Measurements from ENCODE around the gene RNASEH2B. TPM values are rescaled to one million over a fixed set of nuclear protein-coding genes. Genes with fewer than 3 reads are reported as not detected.
A peak's percentile ranks its signal among the peaks of the same experiment; 100 is the strongest.

Gene RNASEH2B
- total and polyA plus RNA-seq, 5 donors from 2014 or later, result 96.0 to 205 (median 169) TPM

GRCh38 chr13:50981686-50982085 is 72.1 kb downstream of the RNASEH2B start:
- no peak overlapping the region for H3K27ac ChIP-seq (ENCODE audit: insufficient read depth, low read length, poor library complexity, severe bottlenecking)
- Mint-ChIP-seq H3K4me1 (peaks cover 0 to 8% (median 4%) of the 10 kb centered on the region in 4 donors), H3K27me3 (no peaks in the 10 kb centered on the region), H3K4me3 (no peak overlapping the region), H3K9me3 (peaks cover 0 to 8% (median 1%) of the 10 kb centered on the region in 7 donors), H3K36me3 (peaks cover 28% of the 10 kb centered on the region), H3K27ac (peak overlapping the region in 1 of 3 donors; percentile 22)
- H3K9me3 ChIP-seq (ENCODE audit: control insufficient read depth in 2 of 2, low read length in 2 of 2), result no peaks in the 10 kb centered on the region
- no peaks in the 10 kb centered on the region for H3K36me3 ChIP-seq (ENCODE audit: control insufficient read depth, insufficient read depth, low read length)
- no peaks in the 10 kb centered on the region for H3K27me3 ChIP-seq (ENCODE audit: control insufficient read depth, insufficient read depth, low read length)
- no peak for DNase-seq
- H3K4me3 ChIP-seq (ENCODE audit: low read depth, low read length), result no peak overlapping the region
- ATAC-seq (ENCODE audit: low read depth in 2 of 2), result no peak
- H3K4me1 ChIP-seq (ENCODE audit: control insufficient read depth, insufficient read depth, low read length, poor library complexity, severe bottlenecking), result no peaks in the 10 kb centered on the region

GRCh38 chr13:50989476-50989875 is 79.9 kb downstream of the RNASEH2B start:
- H3K9me3 Mint-ChIP-seq, result peaks cover 0 to 5% (median 2%) of the 10 kb centered on the region in 7 donors
- Histone ChIP-seq H3K27me3 (ENCODE audit: control insufficient read depth, insufficient read depth, low read length) (no peaks in the 10 kb centered on the region), H3K36me3 (ENCODE audit: control insufficient read depth, insufficient read depth, low read length) (no peaks in the 10 kb centered on the region), H3K27ac (ENCODE audit: insufficient read depth, low read length, poor library complexity, severe bottlenecking) (no peak overlapping the region), H3K4me3 (ENCODE audit: low read depth, low read length) (no peak overlapping the region), H3K9me3 (ENCODE audit: control insufficient read depth in 2 of 2, low read length in 2 of 2) (no peaks in the 10 kb centered on the region), H3K4me1 (ENCODE audit: control insufficient read depth, insufficient read depth, low read length, poor library complexity, severe bottlenecking) (peaks cover 15% of the 10 kb centered on the region)
- DNase-seq (no peak), ATAC-seq (ENCODE audit: low read depth in 2 of 2) (no peak)
- H3K36me3 Mint-ChIP-seq, result no peaks in the 10 kb centered on the region
- peaks cover 9 to 36% (median 21%) of the 10 kb centered on the region in 4 donors for H3K4me1 Mint-ChIP-seq
- H3K4me3 Mint-ChIP-seq, result no peak overlapping the region
- peak overlapping the region in 1 of 3 donors; percentile 11 for H3K27ac Mint-ChIP-seq
- H3K27me3 Mint-ChIP-seq, result no peaks in the 10 kb centered on the region

- no peak for ATAC-seq (ENCODE audit: low read depth in 2 of 2)
- no peak overlapping the region for H3K4me3 Mint-ChIP-seq
- Histone ChIP-seq H3K27me3 (ENCODE audit: control insufficient read depth, insufficient read depth, low read length) (no peaks in the 10 kb centered on the region), H3K36me3 (ENCODE audit: control insufficient read depth, insufficient read depth, low read length) (no peaks in the 10 kb centered on the region), H3K4me3 (ENCODE audit: low read depth, low read length) (no peak overlapping the region), H3K4me1 (ENCODE audit: control insufficient read depth, insufficient read depth, low read length, poor library complexity, severe bottlenecking) (peaks cover 15% of the 10 kb centered on the region), H3K9me3 (ENCODE audit: control insufficient read depth in 2 of 2, low read length in 2 of 2) (no peaks in the 10 kb centered on the region), H3K27ac (ENCODE audit: insufficient read depth, low read length, poor library complexity, severe bottlenecking) (no peak overlapping the region)
- no peaks in the 10 kb centered on the region for H3K36me3 Mint-ChIP-seq
- no peak for DNase-seq
- no peaks in the 10 kb centered on the region for H3K27me3 Mint-ChIP-seq
- peaks cover 9 to 36% (median 21%) of the 10 kb centered on the region in 4 donors for H3K4me1 Mint-ChIP-seq
- peak overlapping the region; percentile 49 to 88 (median 76) for H3K27ac Mint-ChIP-seq
- peaks cover 0 to 5% (median 2%) of the 10 kb centered on the region in 7 donors for H3K9me3 Mint-ChIP-seq
Measured at GRCh38 chr13:50990065-50990817, 80.7 kb downstream of the RNASEH2B start.

- no peak overlapping the region for H3K27ac ChIP-seq (ENCODE audit: insufficient read depth, low read length, poor library complexity, severe bottlenecking)
- H3K27ac Mint-ChIP-seq, result peak overlapping the region; percentile 76 to 88 (median 84)
Measured at GRCh38 chr13:50990818-50991506, 81.4 kb downstream of the RNASEH2B start.

GRCh38 chr13:50991579-50992521 is 82.3 kb downstream of the RNASEH2B start:
- Histone ChIP-seq H3K27ac (ENCODE audit: insufficient read depth, low read length, poor library complexity, severe bottlenecking) (peak overlapping the region; percentile 59), H3K4me3 (ENCODE audit: low read depth, low read length) (peak overlapping the region; percentile 74), H3K4me1 (ENCODE audit: control insufficient read depth, insufficient read depth, low read length, poor library complexity, severe bottlenecking) (peaks cover 15% of the 10 kb centered on the region), H3K27me3 (ENCODE audit: control insufficient read depth, insufficient read depth, low read length) (no peaks in the 10 kb centered on the region), H3K9me3 (ENCODE audit: control insufficient read depth in 2 of 2, low read length in 2 of 2) (no peaks in the 10 kb centered on the region), H3K36me3 (ENCODE audit: control insufficient read depth, insufficient read depth, low read length) (no peaks in the 10 kb centered on the region)
- Mint-ChIP-seq H3K4me3 (peak overlapping the region; percentile 6 to 79 (median 60)), H3K36me3 (no peaks in the 10 kb centered on the region), H3K27me3 (no peaks in the 10 kb centered on the region), H3K9me3 (peaks cover 0 to 5% (median 2%) of the 10 kb centered on the region in 7 donors), H3K27ac (peak overlapping the region; percentile 2 to 84 (median 76)), H3K4me1 (peaks cover 9 to 36% (median 21%) of the 10 kb centered on the region in 4 donors)
- DNase-seq, result peak in 2 of 3 donors; percentile 25 to 78
- ATAC-seq (ENCODE audit: low read depth in 2 of 2), result peak; percentile 56 to 59

More at GRCh38 chr13:50990818-50991506, 81.4 kb downstream of the RNASEH2B start:
- Mint-ChIP-seq H3K4me1 (peaks cover 9 to 36% (median 21%) of the 10 kb centered on the region in 4 donors), H3K9me3 (peaks cover 0 to 5% (median 2%) of the 10 kb centered on the region in 7 donors), H3K36me3 (no peaks in the 10 kb centered on the region), H3K4me3 (no peak overlapping the region), H3K27me3 (no peaks in the 10 kb centered on the region)
- Histone ChIP-seq H3K9me3 (ENCODE audit: control insufficient read depth in 2 of 2, low read length in 2 of 2) (no peaks in the 10 kb centered on the region), H3K4me1 (ENCODE audit: control insufficient read depth, insufficient read depth, low read length, poor library complexity, severe bottlenecking) (peaks cover 15% of the 10 kb centered on the region), H3K36me3 (ENCODE audit: control insufficient read depth, insufficient read depth, low read length) (no peaks in the 10 kb centered on the region), H3K4me3 (ENCODE audit: low read depth, low read length) (no peak overlapping the region), H3K27me3 (ENCODE audit: control insufficient read depth, insufficient read depth, low read length) (no peaks in the 10 kb centered on the region)
- ATAC-seq (ENCODE audit: low read depth in 2 of 2) (no peak), DNase-seq (no peak)

- Mint-ChIP-seq H3K9me3 (peaks cover 0 to 4% (median 2%) of the 10 kb centered on the region in 7 donors), H3K27ac (peak overlapping the region in 1 of 3 donors; percentile 76)
Measured at GRCh38 chr13:50993371-50993770, 83.8 kb downstream of the RNASEH2B start.

GRCh38 chr13:50993934-50994333 is 84.3 kb downstream of the RNASEH2B start:
- Histone ChIP-seq H3K9me3 (ENCODE audit: control insufficient read depth in 2 of 2, low read length in 2 of 2) (no peaks in the 10 kb centered on the region), H3K4me1 (ENCODE audit: control insufficient read depth, insufficient read depth, low read length, poor library complexity, severe bottlenecking) (peaks cover 15% of the 10 kb centered on the region), H3K27me3 (ENCODE audit: control insufficient read depth, insufficient read depth, low read length) (no peaks in the 10 kb centered on the region), H3K27ac (ENCODE audit: insufficient read depth, low read length, poor library complexity, severe bottlenecking) (no peak overlapping the region), H3K4me3 (ENCODE audit: low read depth, low read length) (no peak overlapping the region), H3K36me3 (ENCODE audit: control insufficient read depth, insufficient read depth, low read length) (no peaks in the 10 kb centered on the region)
- no peak for DNase-seq
- H3K9me3 Mint-ChIP-seq, result peaks cover 0 to 1% (median 0%) of the 10 kb centered on the region in 7 donors
- H3K4me1 Mint-ChIP-seq, result peaks cover 9 to 36% (median 20%) of the 10 kb centered on the region in 4 donors
- no peak for ATAC-seq (ENCODE audit: low read depth in 2 of 2)
- H3K27me3 Mint-ChIP-seq, result no peaks in the 10 kb centered on the region
- H3K36me3 Mint-ChIP-seq, result no peaks in the 10 kb centered on the region
- no peak overlapping the region for H3K4me3 Mint-ChIP-seq
- H3K27ac Mint-ChIP-seq, result no peak overlapping the region

More at GRCh38 chr13:50993371-50993770, 83.8 kb downstream of the RNASEH2B start:
- no peaks in the 10 kb centered on the region for H3K27me3 Mint-ChIP-seq
- Histone ChIP-seq H3K4me1 (ENCODE audit: control insufficient read depth, insufficient read depth, low read length, poor library complexity, severe bottlenecking) (peaks cover 15% of the 10 kb centered on the region), H3K36me3 (ENCODE audit: control insufficient read depth, insufficient read depth, low read length) (no peaks in the 10 kb centered on the region), H3K4me3 (ENCODE audit: low read depth, low read length) (no peak overlapping the region), H3K27me3 (ENCODE audit: control insufficient read depth, insufficient read depth, low read length) (no peaks in the 10 kb centered on the region), H3K27ac (ENCODE audit: insufficient read depth, low read length, poor library complexity, severe bottlenecking) (no peak overlapping the region), H3K9me3 (ENCODE audit: control insufficient read depth in 2 of 2, low read length in 2 of 2) (no peaks in the 10 kb centered on the region)
- DNase-seq (no peak), ATAC-seq (ENCODE audit: low read depth in 2 of 2) (no peak)
- H3K4me1 Mint-ChIP-seq, result peaks cover 9 to 36% (median 21%) of the 10 kb centered on the region in 4 donors
- H3K36me3 Mint-ChIP-seq, result no peaks in the 10 kb centered on the region
- no peak overlapping the region for H3K4me3 Mint-ChIP-seq

All from CD4-positive, CD25-positive, alpha-beta regulatory T cell (primary cell).